DOHH2 (cell line): Measurements from ENCODE around the gene SYNJ2.

ENCODE experiments used
- H3F3A ChIP-seq: fragments of 200-600 bp; sonication (generic), shearing (Covaris generic); 2 replicates; pipeline ENCODE4 v1.6.0; 2016; ENCODE audit warnings: antibody characterized with exemption, mild to moderate bottlenecking; ENCODE audit not compliant: control insufficient read depth, insufficient read depth
- H3K27ac ChIP-seq: fragments of 200-600 bp; sonication (generic); 2 replicates; pipeline ENCODE4 v1.5.1; 2014; ENCODE audit warnings: low read depth, mild to moderate bottlenecking, low read length, moderate library complexity
- H3K27me3 ChIP-seq: fragments of 200-600 bp; sonication (generic); 2 replicates; pipeline ENCODE4 v1.6.1; 2014; ENCODE audit warnings: mild to moderate bottlenecking, low read length, mixed read lengths; ENCODE audit not compliant: control insufficient read depth
- H3K36me3 ChIP-seq: fragments of 200-600 bp; sonication (generic); 2 replicates; pipeline ENCODE4 v1.6.1; 2014; ENCODE audit warnings: mild to moderate bottlenecking, low read length, moderate library complexity, mixed read lengths; ENCODE audit not compliant: control insufficient read depth
- H3K4me1 ChIP-seq: fragments of 200-600 bp; sonication (generic); 2 replicates; pipeline ENCODE4 v1.6.1; 2014; ENCODE audit warnings: mild to moderate bottlenecking, low read length, mixed read lengths; ENCODE audit not compliant: control insufficient read depth
- H3K4me2 ChIP-seq: fragments of 200-600 bp; sonication (generic); 2 replicates; pipeline ENCODE4 v1.6.0; 2014; ENCODE audit warnings: mild to moderate bottlenecking, low read length, moderate library complexity
- H3K4me3 ChIP-seq: fragments of 200-600 bp; sonication (generic); 2 replicates; pipeline ENCODE4 v1.5.1; 2014; ENCODE audit warnings: mild to moderate bottlenecking, low read length, mixed read lengths
- H3K79me2 ChIP-seq: fragments of 200-600 bp; sonication (generic); 2 replicates; pipeline ENCODE4 v1.6.1; 2014; ENCODE audit warnings: mild to moderate bottlenecking, low read length, mixed read lengths; ENCODE audit not compliant: control insufficient read depth
- H3K9me2 ChIP-seq: fragments of 200-600 bp; sonication (generic); replicated peaks from 2 replicates; pipeline ENCODE4 v1.6.1; 2014; ENCODE audit warnings: mild to moderate bottlenecking, low read length, mixed read lengths; ENCODE audit not compliant: control insufficient read depth
- H3K9me3 ChIP-seq: fragments of 200-600 bp; sonication (generic); 2 replicates; pipeline ENCODE4 v1.6.1; 2014; ENCODE audit warnings: antibody characterized with exemption, low read length, mixed read lengths; ENCODE audit not compliant: control insufficient read depth, insufficient read depth
- H4K20me1 ChIP-seq: fragments of 200-600 bp; sonication (generic); 2 replicates; pipeline ENCODE4 v1.6.0; 2014; ENCODE audit warnings: low read depth, mild to moderate bottlenecking, antibody characterized with exemption, low read length, moderate library complexity; ENCODE audit not compliant: control insufficient read depth, insufficient read depth
- CTCF ChIP-seq: fragments of 200-600 bp; sonication (generic); IDR thresholded peaks from one replicate; pipeline ENCODE4 v1.5.1; 2014; ENCODE audit warnings: antibody characterized with exemption, mild to moderate bottlenecking, low read depth, low read length; ENCODE audit not compliant: poor library complexity, severe bottlenecking
- EZH2phosphoT487 ChIP-seq: fragments of 200-600 bp; sonication (generic); IDR thresholded peaks from 2 replicates; pipeline ENCODE4 v1.6.1; 2017; ENCODE audit warnings: borderline replicate concordance, mild to moderate bottlenecking, antibody characterized with exemption, low read length, moderate library complexity, mixed read lengths

Gene SYNJ2

GRCh38 chr6:158104696-158105095, 123.0 kb downstream of the SYNJ2 start:
- no peak overlapping the region for H3K4me2 ChIP-seq
- H3K36me3 ChIP-seq, result no peaks in the 10 kb centered on the region
- H3K9me3 ChIP-seq, result no peaks in the 10 kb centered on the region
- TF ChIP-seq CTCF, result no peak
- TF ChIP-seq EZH2phosphoT487, result no peak
- no peaks in the 10 kb centered on the region for H3K27me3 ChIP-seq
- no peaks in the 10 kb centered on the region for H3K79me2 ChIP-seq
- no peaks in the 10 kb centered on the region for H3F3A ChIP-seq
- H3K27ac ChIP-seq, result no peak overlapping the region
- H3K4me1 ChIP-seq, result no peaks in the 10 kb centered on the region
- no peaks in the 10 kb centered on the region for H4K20me1 ChIP-seq
- H3K9me2 ChIP-seq, result no peaks in the 10 kb centered on the region
- no peak overlapping the region for H3K4me3 ChIP-seq

DNA sequence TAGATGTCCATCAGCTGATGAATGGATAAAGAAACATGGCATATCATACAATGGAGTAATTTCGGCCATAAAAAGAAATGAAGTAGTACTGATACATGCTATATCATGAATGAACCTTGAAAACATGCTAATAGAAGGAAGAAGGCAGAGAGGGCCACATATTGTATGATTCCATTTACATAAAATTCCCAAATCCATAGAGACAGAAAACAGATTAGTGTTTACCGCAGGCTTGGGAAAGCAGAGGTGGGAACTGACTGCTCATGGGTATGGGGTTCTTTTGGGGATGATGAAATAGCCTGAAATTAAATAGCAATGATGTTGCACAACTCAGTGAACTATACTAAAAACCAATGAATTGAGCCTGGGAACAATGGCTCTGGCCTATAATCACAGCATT, 128.1 kb downstream of the SYNJ2 start:
- Histone ChIP-seq H3K36me3 (no peaks in the 10 kb centered on the region), H3K79me2 (no peaks in the 10 kb centered on the region), H3K27ac (no peak overlapping the region), H4K20me1 (no peaks in the 10 kb centered on the region), H3F3A (no peaks in the 10 kb centered on the region), H3K4me2 (no peak overlapping the region), H3K4me1 (no peaks in the 10 kb centered on the region), H3K9me3 (no peaks in the 10 kb centered on the region), H3K27me3 (no peaks in the 10 kb centered on the region), H3K4me3 (no peak overlapping the region), H3K9me2 (no peaks in the 10 kb centered on the region)
- TF ChIP-seq CTCF (no peak), EZH2phosphoT487 (no peak)

DNA sequence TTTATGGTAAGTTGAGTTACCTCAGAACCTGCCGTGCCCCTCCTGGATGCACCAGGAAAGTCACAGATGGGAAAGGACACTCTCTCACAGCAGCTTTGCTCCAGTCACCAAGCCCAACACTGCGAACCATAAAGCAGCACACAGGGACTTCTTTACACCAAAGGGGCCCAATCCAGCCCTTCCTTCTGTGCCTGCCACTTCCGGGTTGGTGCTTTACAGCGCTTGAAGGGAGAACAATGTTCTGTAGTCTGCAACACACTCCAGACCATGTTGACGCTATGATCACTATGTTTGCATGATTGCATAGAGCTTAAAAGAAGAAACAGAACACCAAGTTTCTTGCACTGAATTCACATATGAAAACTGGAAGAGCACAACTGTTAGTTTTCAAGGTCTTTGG, 129.3 kb downstream of the SYNJ2 start:
- no peak for TF ChIP-seq CTCF
- no peak for TF ChIP-seq EZH2phosphoT487
- H3K9me3 ChIP-seq, result no peaks in the 10 kb centered on the region
- H3K79me2 ChIP-seq, result no peaks in the 10 kb centered on the region
- no peak overlapping the region for H3K4me2 ChIP-seq
- no peaks in the 10 kb centered on the region for H3F3A ChIP-seq
- no peaks in the 10 kb centered on the region for H3K27me3 ChIP-seq
- no peaks in the 10 kb centered on the region for H3K4me1 ChIP-seq
- no peaks in the 10 kb centered on the region for H3K9me2 ChIP-seq
- H3K27ac ChIP-seq, result no peak overlapping the region
- no peaks in the 10 kb centered on the region for H4K20me1 ChIP-seq
- no peaks in the 10 kb centered on the region for H3K36me3 ChIP-seq
- no peak overlapping the region for H3K4me3 ChIP-seq

DNA sequence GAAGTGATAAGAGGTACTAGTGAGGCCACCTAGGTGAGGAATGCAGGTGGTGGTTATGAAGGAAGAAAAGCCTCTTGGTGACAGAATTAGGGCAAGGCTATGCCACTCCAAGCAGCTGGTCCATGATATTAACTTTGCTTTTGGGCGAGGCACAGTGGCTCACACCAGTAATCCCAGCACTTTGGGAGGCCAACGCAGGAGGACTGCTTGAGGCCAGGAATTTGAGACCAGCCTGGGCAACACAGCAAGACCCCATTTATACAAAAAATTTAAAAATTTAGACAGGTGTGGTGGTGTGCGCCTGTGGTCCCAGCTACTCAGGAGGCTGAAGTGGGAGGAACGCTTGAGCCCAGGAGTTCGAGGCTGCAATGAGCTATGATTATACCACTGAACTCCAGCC, 130.3 kb downstream of the SYNJ2 start:
- H3K79me2 ChIP-seq, result no peaks in the 10 kb centered on the region
- TF ChIP-seq CTCF, result no peak
- no peak for TF ChIP-seq EZH2phosphoT487

More for the DNA sequence above, 130.3 kb downstream of the SYNJ2 start:
- Histone ChIP-seq H3K4me3 (no peak overlapping the region), H4K20me1 (no peaks in the 10 kb centered on the region), H3K4me1 (no peaks in the 10 kb centered on the region), H3K4me2 (no peak overlapping the region), H3K9me2 (no peaks in the 10 kb centered on the region), H3K27me3 (no peaks in the 10 kb centered on the region), H3F3A (no peaks in the 10 kb centered on the region), H3K9me3 (no peaks in the 10 kb centered on the region), H3K36me3 (no peaks in the 10 kb centered on the region), H3K27ac (no peak overlapping the region)
